ENCODE measurements around the gene FAAH. TPM values are rescaled to one million over a fixed set of nuclear protein-coding genes. Genes with fewer than 3 reads are reported as not detected.

Gene FAAH
- polyA plus RNA-seq, 1 experiment, result 1.8 TPM

DNA sequence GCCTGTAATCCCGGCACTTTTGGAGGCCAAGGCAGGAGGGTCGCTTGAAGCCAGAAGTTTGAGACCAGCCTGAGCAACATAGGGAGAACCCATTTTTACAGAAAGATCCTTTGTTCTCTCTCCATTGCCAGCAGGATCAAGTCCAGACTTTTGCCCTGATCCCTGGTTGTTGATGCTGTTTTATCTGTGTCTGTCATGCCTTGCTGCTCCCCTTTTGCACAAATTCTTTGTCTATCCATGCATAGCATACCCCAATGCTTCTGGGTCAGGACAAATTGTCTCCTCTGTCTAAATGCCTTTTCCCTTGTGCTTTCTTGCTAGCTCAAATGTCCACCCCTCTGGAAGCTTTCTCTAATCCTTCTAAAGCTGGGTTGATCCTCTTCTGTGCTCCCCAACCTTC lies 25.3 kb upstream of the FAAH start:
- ChIA-PET CTCF (no interaction called here), POLR2A (no interaction called here)
- Histone ChIP-seq H3K36me3 (ENCODE audit: control insufficient read depth, insufficient read depth, low read length) (peaks cover 3% of the 10 kb centered on the region), H3K27me3 (ENCODE audit: control insufficient read depth, insufficient read depth, low read length) (no peaks in the 10 kb centered on the region), H3K4me3 (ENCODE audit: low read depth, low read length) (no peak overlapping the region)
- no peak for DNase-seq (ENCODE audit: low read depth)
- TF ChIP-seq, protein P1, sequence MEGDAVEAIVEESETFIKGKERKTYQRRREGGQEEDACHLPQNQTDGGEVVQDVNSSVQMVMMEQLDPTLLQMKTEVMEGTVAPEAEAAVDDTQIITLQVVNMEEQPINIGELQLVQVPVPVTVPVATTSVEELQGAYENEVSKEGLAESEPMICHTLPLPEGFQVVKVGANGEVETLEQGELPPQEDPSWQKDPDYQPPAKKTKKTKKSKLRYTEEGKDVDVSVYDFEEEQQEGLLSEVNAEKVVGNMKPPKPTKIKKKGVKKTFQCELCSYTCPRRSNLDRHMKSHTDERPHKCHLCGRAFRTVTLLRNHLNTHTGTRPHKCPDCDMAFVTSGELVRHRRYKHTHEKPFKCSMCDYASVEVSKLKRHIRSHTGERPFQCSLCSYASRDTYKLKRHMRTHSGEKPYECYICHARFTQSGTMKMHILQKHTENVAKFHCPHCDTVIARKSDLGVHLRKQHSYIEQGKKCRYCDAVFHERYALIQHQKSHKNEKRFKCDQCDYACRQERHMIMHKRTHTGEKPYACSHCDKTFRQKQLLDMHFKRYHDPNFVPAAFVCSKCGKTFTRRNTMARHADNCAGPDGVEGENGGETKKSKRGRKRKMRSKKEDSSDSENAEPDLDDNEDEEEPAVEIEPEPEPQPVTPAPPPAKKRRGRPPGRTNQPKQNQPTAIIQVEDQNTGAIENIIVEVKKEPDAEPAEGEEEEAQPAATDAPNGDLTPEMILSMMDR (IDR thresholded peaks at IDR 0.05; ENCODE audit: insufficient read depth, low read depth, low read length), result no peak

DNA sequence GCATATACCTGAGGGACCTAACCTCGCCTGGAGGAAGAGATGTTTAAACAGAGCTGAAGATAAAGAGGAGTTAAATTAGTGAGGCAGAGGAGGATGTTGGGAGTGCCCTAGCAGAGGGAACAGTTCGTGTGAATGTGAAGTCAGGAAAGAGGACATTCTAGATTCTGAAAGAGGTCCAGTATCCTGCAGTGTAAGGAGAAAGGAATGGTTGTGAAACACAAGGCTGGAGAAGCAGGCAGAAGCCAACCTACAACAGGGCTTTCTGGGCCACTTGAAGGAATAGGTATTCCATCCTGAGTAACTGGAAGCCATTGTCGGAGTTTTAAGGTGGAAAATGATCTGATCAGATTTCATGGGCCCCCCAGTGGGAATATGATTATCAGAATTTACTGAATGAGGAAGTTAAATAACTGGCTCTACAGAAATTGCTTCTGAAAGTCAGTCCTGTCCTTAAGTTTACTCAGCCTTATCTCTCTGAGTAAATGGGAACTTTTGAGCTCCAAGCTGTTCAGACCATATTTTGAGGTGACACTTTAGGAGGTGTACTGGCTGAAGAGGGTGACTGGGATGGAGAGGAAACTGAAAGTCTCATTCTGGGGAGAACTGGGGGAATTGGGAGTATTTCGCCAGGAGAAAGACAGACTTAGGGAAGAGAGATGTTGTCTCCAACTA lies 24.4 kb upstream of the FAAH start:
- Histone ChIP-seq H3K36me3 (ENCODE audit: control insufficient read depth, insufficient read depth, low read length) (peaks cover 3% of the 10 kb centered on the region), H3K27me3 (ENCODE audit: control insufficient read depth, insufficient read depth, low read length) (no peaks in the 10 kb centered on the region), H3K4me3 (ENCODE audit: low read depth, low read length) (no peak overlapping the region)
- no peak for DNase-seq (ENCODE audit: low read depth)
- ChIA-PET POLR2A (no interaction called here), CTCF (no interaction called here)
- TF ChIP-seq, protein P1 (IDR thresholded peaks at IDR 0.05; ENCODE audit: insufficient read depth, low read depth, low read length), result no peak

DNA sequence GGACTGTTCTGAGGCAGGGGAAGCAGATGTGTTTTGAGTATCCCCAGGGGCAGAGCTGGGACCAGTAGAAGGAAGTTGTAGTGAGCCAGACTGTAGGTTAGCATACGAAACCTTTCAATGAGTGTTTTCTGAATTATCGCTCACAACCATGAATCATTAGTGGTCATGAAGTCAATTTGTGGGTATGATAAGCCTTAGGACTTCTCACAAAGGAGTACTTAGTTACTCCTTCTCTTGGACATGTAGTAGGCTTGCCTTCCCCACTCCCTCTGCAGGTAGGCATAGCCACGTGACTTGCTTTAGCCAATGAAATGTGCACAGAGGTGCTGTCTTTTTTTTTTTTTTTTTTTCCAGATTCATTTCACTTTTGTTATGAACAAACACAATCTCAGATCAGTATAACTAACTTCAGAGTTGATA lies 23.9 kb upstream of the FAAH start:
- Histone ChIP-seq H3K4me3 (ENCODE audit: low read depth, low read length) (no peak overlapping the region), H3K27me3 (ENCODE audit: control insufficient read depth, insufficient read depth, low read length) (no peaks in the 10 kb centered on the region), H3K36me3 (ENCODE audit: control insufficient read depth, insufficient read depth, low read length) (peaks cover 3% of the 10 kb centered on the region)
- TF ChIP-seq, protein P1 (IDR thresholded peaks at IDR 0.05; ENCODE audit: insufficient read depth, low read depth, low read length), result no peak
- CTCF ChIA-PET, result no interaction called here
- no peak for DNase-seq (ENCODE audit: low read depth)
- POLR2A ChIA-PET, result no interaction called here

DNA sequence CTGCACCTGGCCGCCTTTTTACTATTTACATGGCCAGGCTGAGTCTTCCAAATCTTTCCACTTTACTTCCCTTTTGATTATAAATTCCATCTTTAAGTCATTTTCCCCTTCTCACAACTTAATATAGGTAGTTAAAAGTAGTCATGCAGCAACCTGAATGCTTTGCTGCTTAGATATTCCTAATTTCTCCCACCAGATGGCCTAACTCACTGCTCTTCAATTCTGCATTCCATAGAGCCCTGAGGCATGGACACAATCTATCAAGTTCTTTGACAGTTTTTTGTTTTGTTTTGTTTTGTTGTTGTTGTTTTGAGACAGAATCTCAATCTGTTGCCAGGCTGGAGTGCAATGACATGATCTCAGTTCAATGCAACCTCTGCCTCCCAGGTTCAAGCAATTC lies 21.7 kb upstream of the FAAH start:
- Histone ChIP-seq H3K36me3 (ENCODE audit: control insufficient read depth, insufficient read depth, low read length) (peaks cover 2% of the 10 kb centered on the region; the same call in 1 of the 2 replicates), H3K4me3 (ENCODE audit: low read depth, low read length) (no peak overlapping the region), H3K27me3 (ENCODE audit: control insufficient read depth, insufficient read depth, low read length) (no peaks in the 10 kb centered on the region)
- CTCF ChIA-PET, result no interaction called here
- TF ChIP-seq, protein P1 (IDR thresholded peaks at IDR 0.05; ENCODE audit: insufficient read depth, low read depth, low read length), result 0 out of 2 replicates have a peak, but pooled peaks have one; percentile 5
- no peak for DNase-seq (ENCODE audit: low read depth)
- POLR2A ChIA-PET, result no interaction called here

DNA sequence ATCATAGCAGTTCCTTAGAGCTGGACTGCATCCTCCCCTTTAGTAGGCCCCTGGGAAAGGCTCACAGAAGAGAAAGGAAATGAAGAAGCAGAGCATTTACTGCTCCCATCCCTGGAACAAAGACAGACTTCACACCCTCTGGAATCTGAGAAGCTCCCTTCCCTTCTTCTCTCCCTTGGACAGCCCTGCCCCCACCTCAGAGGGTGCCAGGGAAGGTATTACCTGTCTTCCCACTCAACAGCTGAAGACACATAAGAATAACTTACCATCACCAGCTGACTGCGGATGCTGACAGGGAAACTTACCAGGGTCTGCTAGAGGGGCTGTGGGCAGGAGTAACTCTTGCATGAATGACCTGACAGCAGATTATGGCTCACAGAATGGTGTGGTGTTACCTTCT lies 14.1 kb upstream of the FAAH start:
- DNase-seq (ENCODE audit: low read depth), result no peak
- no peaks in the 10 kb centered on the region for H3K36me3 ChIP-seq (ENCODE audit: control insufficient read depth, insufficient read depth, low read length)
- TF ChIP-seq, protein P1 (IDR thresholded peaks at IDR 0.05; ENCODE audit: insufficient read depth, low read depth, low read length), result no peak
- H3K27me3 ChIP-seq (ENCODE audit: control insufficient read depth, insufficient read depth, low read length), result no peaks in the 10 kb centered on the region
- ChIA-PET CTCF (interaction anchor here (0.8 kb wide), 1 partner anchor 133 kb away, joined by 4 read pairs; the partner anchor contains the start of gene RAD54L), POLR2A (no interaction called here)
- H3K4me3 ChIP-seq (ENCODE audit: low read depth, low read length), result no peak overlapping the region

All from BJ (cell line).